Uterus (tissue), 4 donors: ENCODE results near the gene C1orf210. TPM values are rescaled to one million over a fixed set of nuclear protein-coding genes. Genes with fewer than 3 reads are reported as not detected.

Source experiments
- DNase-seq, 2 donors: peaks; one replicate each; pipeline ENCODE4 v3.0.0-alpha.2; 2019 to 2020
- H3K27ac ChIP-seq, 2 donors: fragments of 200-600 bp; sonication (generic); 1 replicate in 1 of 2; 2 replicates in 1 of 2; pipeline ENCODE4 v1.5.1; 2016 to 2018
- H3K27me3 ChIP-seq, 2 donors: fragments of 200-600 bp; sonication (generic); one replicate each; pipeline ENCODE4 v1.5.1; 2018 to 2019; ENCODE audit warnings: control low read depth in 1 of 2
- H3K36me3 ChIP-seq, 2 donors: fragments of 200-600 bp; sonication (generic); one replicate each; pipeline ENCODE4 v1.5.1; 2019; ENCODE audit warnings: control low read depth in 1 of 2
- H3K4me1 ChIP-seq, 2 donors: fragments of 200-600 bp; sonication (generic); one replicate each; pipeline ENCODE4 v1.5.1; 2018 to 2019; ENCODE audit warnings: control low read depth in 1 of 2
- H3K4me3 ChIP-seq, 2 donors: fragments of 200-600 bp; sonication (generic); 1 replicate in 1 of 2; 2 replicates in 1 of 2; pipeline ENCODE4 v1.5.1; 2018 to 2019; ENCODE audit warnings: mild to moderate bottlenecking in 1 of 2
- H3K9me3 ChIP-seq, 2 donors: fragments of 200-600 bp; sonication (generic); one replicate each; pipeline ENCODE4 v1.5.1; 2019; ENCODE audit warnings: control low read depth in 1 of 2
- POLR2A ChIP-seq, 2 donors: fragments of 450-650 bp; IDR thresholded peaks; one replicate each; pipeline ENCODE4 v1.6.1; 2016; ENCODE audit warnings: antibody characterized with exemption in 2 of 2, mild to moderate bottlenecking in 1 of 2, moderate library complexity in 1 of 2
- intact Hi-C: fragments of 100-400 bp; cut with DNase I; formaldehyde crosslinking; loops from one replicate; pipeline ENCODE4 v1.15.1; 2023; ENCODE audit warnings: low total_unique reads
- total RNA-seq, 4 donors: library from RNA; depleted of rRNA in 3 of 4; stranded (reverse); fragments of >200 nt in 3 of 4; gene quantifications; one replicate each; pipeline versions ENCODE4 v1.1.0 to v1.2.4, GENCODE V29; 2014 to 2023
- TF ChIP-seq, protein P1 (sequence below), 4 experiments: fragments of 200-600 bp in 2 of 4; fragments of 450-650 bp in 2 of 4; sonication (generic) in 2 of 4; IDR thresholded peaks; one replicate each; pipeline ENCODE4 v1.5.1; 2016 to 2019; ENCODE audit warnings: antibody characterized with exemption in 4 of 4, mild to moderate bottlenecking in 2 of 4, moderate library complexity in 1 of 4
- donor health status: DM: yes; HTN: yes; CAD: no.

Gene C1orf210
- total RNA-seq, 4 donors from 2014 or later = 0.62 TPM; not detected in 3

DNA sequence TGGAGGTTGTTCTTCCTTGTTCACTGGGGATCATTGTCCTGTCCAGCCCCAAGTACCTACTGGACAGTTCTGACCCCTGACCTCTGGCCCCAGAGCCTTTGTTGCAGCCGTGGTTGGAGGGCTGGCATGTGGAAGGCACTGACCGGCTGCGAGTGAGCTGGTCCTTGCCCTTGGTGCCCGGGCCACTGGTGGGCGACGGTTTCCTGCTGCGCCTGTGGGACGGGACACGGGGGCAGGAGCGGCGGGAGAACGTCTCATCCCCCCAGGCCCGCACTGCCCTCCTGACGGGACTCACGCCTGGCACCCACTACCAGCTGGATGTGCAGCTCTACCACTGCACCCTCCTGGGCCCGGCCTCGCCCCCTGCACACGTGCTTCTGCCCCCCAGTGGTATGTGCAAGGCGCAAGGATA, 26.8 kb upstream of the C1orf210 start:
- no peak overlapping the region for H3K4me3 ChIP-seq
- TF ChIP-seq POLR2A (IDR thresholded peaks at IDR 0.05) = no peak
- H3K9me3 ChIP-seq = no peaks in the 10 kb centered on the region
- H3K36me3 ChIP-seq = no peaks in the 10 kb centered on the region
- no peak overlapping the region for H3K27ac ChIP-seq
- no peaks in the 10 kb centered on the region for H3K4me1 ChIP-seq
- intact Hi-C loops = no loop called here
- no peak for DNase-seq
- no peaks in the 10 kb centered on the region for H3K27me3 ChIP-seq

DNA sequence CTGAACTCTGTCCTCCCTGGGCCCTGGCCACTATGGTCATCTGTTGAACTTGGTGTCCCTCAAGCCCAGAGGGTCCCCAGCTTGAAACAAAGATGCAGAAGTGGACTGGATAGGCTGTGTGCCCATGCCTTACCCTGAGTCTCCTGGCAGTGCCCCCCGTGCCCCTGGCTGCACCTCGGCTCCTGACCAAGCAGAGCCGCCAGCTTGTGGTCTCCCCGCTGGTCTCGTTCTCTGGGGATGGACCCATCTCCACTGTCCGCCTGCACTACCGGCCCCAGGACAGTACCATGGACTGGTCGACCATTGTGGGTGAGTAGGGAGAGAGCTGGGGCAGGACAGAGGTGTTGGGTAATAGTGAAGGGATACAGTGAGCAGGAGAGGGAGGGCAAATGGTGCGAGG, 26.1 kb upstream of the C1orf210 start:
- TF ChIP-seq, protein P1, sequence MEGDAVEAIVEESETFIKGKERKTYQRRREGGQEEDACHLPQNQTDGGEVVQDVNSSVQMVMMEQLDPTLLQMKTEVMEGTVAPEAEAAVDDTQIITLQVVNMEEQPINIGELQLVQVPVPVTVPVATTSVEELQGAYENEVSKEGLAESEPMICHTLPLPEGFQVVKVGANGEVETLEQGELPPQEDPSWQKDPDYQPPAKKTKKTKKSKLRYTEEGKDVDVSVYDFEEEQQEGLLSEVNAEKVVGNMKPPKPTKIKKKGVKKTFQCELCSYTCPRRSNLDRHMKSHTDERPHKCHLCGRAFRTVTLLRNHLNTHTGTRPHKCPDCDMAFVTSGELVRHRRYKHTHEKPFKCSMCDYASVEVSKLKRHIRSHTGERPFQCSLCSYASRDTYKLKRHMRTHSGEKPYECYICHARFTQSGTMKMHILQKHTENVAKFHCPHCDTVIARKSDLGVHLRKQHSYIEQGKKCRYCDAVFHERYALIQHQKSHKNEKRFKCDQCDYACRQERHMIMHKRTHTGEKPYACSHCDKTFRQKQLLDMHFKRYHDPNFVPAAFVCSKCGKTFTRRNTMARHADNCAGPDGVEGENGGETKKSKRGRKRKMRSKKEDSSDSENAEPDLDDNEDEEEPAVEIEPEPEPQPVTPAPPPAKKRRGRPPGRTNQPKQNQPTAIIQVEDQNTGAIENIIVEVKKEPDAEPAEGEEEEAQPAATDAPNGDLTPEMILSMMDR (IDR thresholded peaks at IDR 0.05) = no peak
- TF ChIP-seq POLR2A (IDR thresholded peaks at IDR 0.05) = no peak
- no peaks in the 10 kb centered on the region for H3K36me3 ChIP-seq
- H3K9me3 ChIP-seq = no peaks in the 10 kb centered on the region
- no peak overlapping the region for H3K27ac ChIP-seq
- no peaks in the 10 kb centered on the region for H3K27me3 ChIP-seq
- intact Hi-C loops = no loop called here
- H3K4me3 ChIP-seq = no peak overlapping the region
- H3K4me1 ChIP-seq = no peaks in the 10 kb centered on the region
- no peak for DNase-seq

DNA sequence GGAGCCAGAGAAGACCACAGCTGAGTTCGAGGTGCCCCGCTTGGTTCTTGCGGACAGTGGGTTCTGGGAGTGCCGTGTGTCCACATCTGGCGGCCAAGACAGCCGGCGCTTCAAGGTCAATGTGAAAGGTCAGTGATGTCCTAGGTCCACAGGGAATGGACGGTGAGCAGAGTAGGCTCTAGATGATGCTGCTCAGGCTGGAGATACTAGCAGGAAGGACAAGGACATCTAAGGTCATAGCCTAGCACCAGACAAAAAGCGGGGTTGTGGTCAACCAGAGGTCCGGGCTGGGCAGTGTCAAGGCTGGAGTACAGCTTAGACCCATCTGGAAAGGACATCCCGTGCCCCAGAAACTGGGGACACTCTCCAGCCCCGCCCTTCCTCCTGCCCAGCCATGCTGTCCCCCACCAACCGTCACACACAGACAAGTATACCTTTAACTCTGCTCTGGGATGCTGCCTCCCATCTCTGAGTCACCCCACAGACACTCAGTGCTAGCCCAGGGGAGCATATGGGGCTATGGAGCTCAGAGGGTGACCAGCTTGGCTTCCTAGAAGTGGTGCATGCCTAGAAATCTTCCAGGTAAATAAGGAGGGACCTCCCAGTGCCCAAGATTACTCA, 24.1 kb upstream of the C1orf210 start:
- Histone ChIP-seq H3K36me3 (no peaks in the 10 kb centered on the region), H3K4me1 (no peaks in the 10 kb centered on the region), H3K9me3 (no peaks in the 10 kb centered on the region), H3K27me3 (no peaks in the 10 kb centered on the region), H3K4me3 (no peak overlapping the region), H3K27ac (no peak overlapping the region)
- no peak for DNase-seq
- TF ChIP-seq POLR2A (IDR thresholded peaks at IDR 0.05) = no peak
- TF ChIP-seq, protein P1 (IDR thresholded peaks at IDR 0.05) = no peak
- intact Hi-C loops = no loop called here

DNA sequence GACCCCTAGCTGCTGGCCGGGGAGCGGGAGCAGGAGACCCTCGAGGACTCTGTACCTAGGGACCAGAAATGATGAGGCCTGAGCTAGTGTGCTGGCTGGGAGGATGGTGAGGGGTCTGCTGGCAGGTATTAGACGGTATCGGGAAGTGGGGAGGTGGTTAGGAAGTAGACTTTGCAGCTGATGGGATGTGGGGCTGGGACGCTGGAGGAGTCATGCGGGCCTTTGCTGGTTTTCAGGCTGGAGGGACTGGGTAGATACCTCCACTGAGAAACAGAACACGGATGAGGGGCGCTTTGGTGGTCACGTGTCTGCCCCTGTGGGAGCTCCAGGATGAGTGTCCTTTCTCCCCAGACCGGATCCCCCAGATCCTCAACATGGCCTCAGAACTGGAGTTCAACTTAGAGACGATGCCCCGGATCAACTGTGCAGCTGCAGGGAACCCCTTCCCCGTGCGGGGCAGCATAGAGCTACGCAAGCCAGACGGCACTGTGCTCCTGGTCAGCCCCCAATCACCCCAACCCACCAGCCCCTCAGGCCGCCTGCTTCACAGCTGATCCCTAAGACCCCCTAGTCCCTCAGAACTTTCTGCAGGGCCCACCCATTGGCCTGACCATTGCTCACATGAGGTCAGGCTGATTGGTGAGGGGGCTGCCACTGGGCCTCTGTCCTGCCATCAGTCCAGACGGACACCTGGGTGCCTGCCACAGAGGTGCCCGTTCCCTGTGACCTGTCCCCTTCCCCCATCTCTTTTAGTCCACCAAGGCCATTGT, 23.4 kb upstream of the C1orf210 start:
- Histone ChIP-seq H3K27ac (no peak overlapping the region), H3K27me3 (no peaks in the 10 kb centered on the region), H3K36me3 (no peaks in the 10 kb centered on the region), H3K4me3 (no peak overlapping the region), H3K9me3 (no peaks in the 10 kb centered on the region), H3K4me1 (no peaks in the 10 kb centered on the region)
- DNase-seq = no peak
- intact Hi-C loops = no loop called here
- TF ChIP-seq POLR2A (IDR thresholded peaks at IDR 0.05) = no peak
- TF ChIP-seq, protein P1 (IDR thresholded peaks at IDR 0.05) = no peak

DNA sequence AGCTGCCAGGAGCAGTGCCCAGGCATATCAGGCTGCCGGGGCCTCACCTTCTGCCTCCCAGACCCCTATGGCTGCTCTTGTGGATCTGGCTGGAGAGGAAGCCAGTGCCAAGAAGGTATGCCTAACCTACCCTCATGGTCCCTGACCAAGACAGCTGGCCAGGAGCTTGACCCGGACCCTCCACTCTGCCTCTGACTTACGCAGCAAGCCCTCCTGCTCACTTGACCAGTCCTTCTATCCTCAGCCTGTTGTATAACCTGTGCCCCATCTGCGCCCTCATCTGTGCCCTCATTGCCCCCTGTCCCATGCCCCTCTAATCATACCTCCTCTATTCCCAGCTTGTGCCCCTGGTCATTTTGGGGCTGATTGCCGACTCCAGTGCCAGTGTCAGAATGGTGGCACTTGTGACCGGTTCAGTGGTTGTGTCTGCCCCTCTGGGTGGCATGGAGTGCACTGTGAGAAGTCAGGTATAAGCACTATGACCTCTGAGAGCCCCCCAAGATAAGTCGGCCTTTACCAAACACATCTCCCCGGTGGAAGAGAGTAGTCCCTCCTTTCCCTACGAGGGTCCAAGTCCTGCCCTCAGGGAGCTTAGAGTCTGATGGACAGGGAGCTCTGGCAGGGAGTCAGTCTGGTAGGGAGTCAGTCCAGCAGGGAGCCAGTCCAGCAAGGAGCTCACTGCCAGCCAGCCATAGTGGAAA, 22.2 kb upstream of the C1orf210 start:
- H3K27ac ChIP-seq = no peak overlapping the region
- no peaks in the 10 kb centered on the region for H3K9me3 ChIP-seq
- intact Hi-C loops = no loop called here
- no peaks in the 10 kb centered on the region for H3K27me3 ChIP-seq
- DNase-seq = no peak
- no peak for TF ChIP-seq POLR2A (IDR thresholded peaks at IDR 0.05)
- TF ChIP-seq, protein P1 (IDR thresholded peaks at IDR 0.05) = no peak
- no peaks in the 10 kb centered on the region for H3K4me1 ChIP-seq
- no peak overlapping the region for H3K4me3 ChIP-seq
- no peaks in the 10 kb centered on the region for H3K36me3 ChIP-seq
